ENCODE data around the gene TRAF2.

TRAF2 gene

DNA sequence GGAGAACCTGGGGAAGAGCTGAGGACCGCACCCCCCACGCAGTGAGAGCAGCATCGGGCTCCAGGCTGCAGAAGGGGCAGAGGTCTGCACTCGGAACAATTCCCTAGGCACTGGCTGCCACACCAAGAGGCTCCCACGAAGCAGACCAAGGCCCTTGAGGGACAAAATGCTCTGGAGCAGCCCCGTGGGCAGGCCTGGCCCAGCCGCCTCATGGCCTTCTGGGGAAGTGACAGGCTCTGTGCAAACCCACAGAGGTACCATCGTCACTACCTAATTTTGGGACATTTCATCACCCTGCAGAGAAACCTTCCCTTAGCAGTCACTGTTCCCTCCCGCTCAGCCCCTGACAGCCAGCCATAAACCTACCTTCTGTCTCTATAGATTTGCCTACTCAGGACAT, 42.3 kb downstream of the TRAF2 start:
- no peak for DNase-seq (ENCODE audit: low read depth)
- no peak for TF ChIP-seq CTCF (conservative IDR thresholded peaks at IDR 0.05; ENCODE audit: control insufficient read depth, insufficient read depth, low read depth, low read length)
- no peak overlapping the region for H3K4me3 ChIP-seq (ENCODE audit: control insufficient read depth, low read depth, low read length)

DNA sequence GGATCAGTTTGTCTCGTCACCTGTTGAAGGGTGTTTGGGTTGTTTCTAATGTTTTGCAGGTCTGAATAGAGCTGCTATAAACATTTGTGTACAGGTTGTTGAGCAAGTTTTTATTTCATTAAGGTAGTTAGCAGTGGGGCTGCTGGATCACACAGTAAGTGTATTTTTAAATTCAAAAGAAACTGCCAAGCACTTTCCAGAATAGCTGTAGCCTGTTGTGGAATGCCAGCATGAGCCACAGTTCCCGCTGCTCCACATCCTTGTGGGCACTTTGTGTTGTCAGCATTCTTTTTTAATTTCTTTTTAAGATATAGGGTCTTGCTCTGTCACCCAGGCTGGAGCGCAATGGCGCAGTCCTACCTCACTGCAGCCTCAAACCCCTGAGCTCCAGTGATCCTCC, 43.7 kb downstream of the TRAF2 start:
- DNase-seq (ENCODE audit: low read depth) = no peak
- no peak for TF ChIP-seq CTCF (conservative IDR thresholded peaks at IDR 0.05; ENCODE audit: control insufficient read depth, insufficient read depth, low read depth, low read length)
- no peak overlapping the region for H3K4me3 ChIP-seq (ENCODE audit: control insufficient read depth, low read depth, low read length)

GRCh38 chr9:136931611-136932130, 45.4 kb downstream of the TRAF2 start:
- DNase-seq (ENCODE audit: low read depth) = no peak
- TF ChIP-seq CTCF (conservative IDR thresholded peaks at IDR 0.05; ENCODE audit: control insufficient read depth, insufficient read depth, low read depth, low read length) = no peak
- no peak overlapping the region for H3K4me3 ChIP-seq (ENCODE audit: control insufficient read depth, low read depth, low read length)

DNA sequence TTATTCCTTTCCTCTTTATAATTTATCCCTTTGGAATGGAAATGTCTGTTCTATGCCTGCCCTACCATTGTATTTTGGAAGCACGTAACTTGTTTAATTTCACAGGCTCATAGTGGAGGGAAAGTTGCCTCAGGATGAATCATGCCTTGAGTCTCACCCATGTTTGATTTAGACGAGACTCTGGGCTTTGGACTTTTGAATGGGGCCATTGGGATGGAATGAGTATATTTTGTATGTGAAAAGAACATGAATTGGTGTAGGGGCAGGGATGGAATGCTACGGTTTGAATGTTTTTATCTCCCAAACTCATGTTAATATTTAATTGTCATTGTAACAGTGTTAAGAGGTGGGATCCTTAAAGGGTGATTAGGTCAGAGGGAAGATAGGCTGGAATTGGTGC, 48.0 kb downstream of the TRAF2 start:
- no peak for TF ChIP-seq CTCF (conservative IDR thresholded peaks at IDR 0.05; ENCODE audit: control insufficient read depth, insufficient read depth, low read depth, low read length)
- DNase-seq (ENCODE audit: low read depth) = no peak
- H3K4me3 ChIP-seq (ENCODE audit: control insufficient read depth, low read depth, low read length) = no peak overlapping the region

- TF ChIP-seq CTCF (conservative IDR thresholded peaks at IDR 0.05; ENCODE audit: control insufficient read depth, insufficient read depth, low read depth, low read length) = no peak
- DNase-seq (ENCODE audit: low read depth) = no peak
These were observed 49.3 kb downstream of the TRAF2 start for GRCh38 chr9:136935651-136936050.

GRCh38 chr9:136936645-136937170, 50.4 kb downstream of the TRAF2 start:
- TF ChIP-seq CTCF (conservative IDR thresholded peaks at IDR 0.05; ENCODE audit: control insufficient read depth, insufficient read depth, low read depth, low read length) = no peak
- no peak overlapping the region for H3K4me3 ChIP-seq (ENCODE audit: control insufficient read depth, low read depth, low read length)
- no peak for DNase-seq (ENCODE audit: low read depth)

More at GRCh38 chr9:136935651-136936050, 49.3 kb downstream of the TRAF2 start:
- no peak overlapping the region for H3K4me3 ChIP-seq (ENCODE audit: control insufficient read depth, low read depth, low read length)

Measured in fibroblast of mammary gland (primary cell).